H9 (cell line): ENCODE data around the gene NTSR1. TPM values are rescaled to one million over a fixed set of nuclear protein-coding genes. Genes with fewer than 3 reads are reported as not detected.

Experiments
- DNase-seq: peaks from one replicate; pipeline ENCODE4 v3.0.0-alpha.2; 2017
- H2AFZ ChIP-seq: one replicate; pipeline ENCODE4 v1.6.1; 2013; ENCODE audit warnings: mild to moderate bottlenecking, low read length, control low read depth, moderate library complexity
- H2AK5ac ChIP-seq: 2 replicates; pipeline ENCODE4 v1.6.1; 2013; ENCODE audit warnings: low read length, control low read depth, mixed read lengths; ENCODE audit not compliant: insufficient read length
- H2BK120ac ChIP-seq: one replicate; pipeline ENCODE4 v1.6.1; 2013; ENCODE audit warnings: low read depth, mild to moderate bottlenecking, low read length, control low read depth, inconsistent platforms; ENCODE audit not compliant: poor library complexity, severe bottlenecking
- H2BK12ac ChIP-seq: 2 replicates; pipeline ENCODE4 v1.6.1; 2013; ENCODE audit warnings: low read length, control low read depth, mixed read lengths, low read depth; ENCODE audit not compliant: insufficient read length
- H2BK15ac ChIP-seq: 2 replicates; pipeline ENCODE4 v1.6.1; 2013; ENCODE audit warnings: low read depth, low read length, control low read depth
- H2BK20ac ChIP-seq: one replicate; pipeline ENCODE4 v1.6.1; 2013; ENCODE audit warnings: low read depth, mild to moderate bottlenecking, low read length, control low read depth, inconsistent platforms; ENCODE audit not compliant: poor library complexity, severe bottlenecking
- H2BK5ac ChIP-seq: 2 replicates; pipeline ENCODE4 v1.6.1; 2013; ENCODE audit warnings: low read length, control low read depth, mixed read lengths; ENCODE audit not compliant: insufficient read length
- H3K14ac ChIP-seq: 2 replicates; pipeline ENCODE4 v1.6.1; 2013; ENCODE audit warnings: low read length, control low read depth; ENCODE audit not compliant: insufficient read depth
- H3K18ac ChIP-seq: 2 replicates; pipeline ENCODE4 v1.6.1; 2013; ENCODE audit warnings: low read depth, mild to moderate bottlenecking, mixed read lengths, low read length, control low read depth; ENCODE audit not compliant: insufficient read length
- H3K23ac ChIP-seq: 2 replicates; pipeline ENCODE4 v1.6.1; 2013; ENCODE audit warnings: low read length, control low read depth, mixed read lengths, low read depth; ENCODE audit not compliant: insufficient read length
- H3K23me2 ChIP-seq: 2 replicates; pipeline ENCODE4 v1.6.1; 2013; ENCODE audit warnings: low read depth, mild to moderate bottlenecking, mixed read lengths, low read length, control low read depth; ENCODE audit not compliant: insufficient read length, poor library complexity, severe bottlenecking
- H3K27ac ChIP-seq: 2 replicates; pipeline ENCODE4 v1.5.1; 2013; ENCODE audit warnings: low read length, control low read depth, mixed read lengths, low read depth; ENCODE audit not compliant: insufficient read length
- H3K27me3 ChIP-seq: 2 replicates; pipeline ENCODE4 v1.6.1; 2013; ENCODE audit warnings: low read length, control low read depth, inconsistent platforms; ENCODE audit not compliant: insufficient read depth
- H3K4ac ChIP-seq: 2 replicates; pipeline ENCODE4 v1.6.1; 2013; ENCODE audit warnings: low read depth, mild to moderate bottlenecking, control low read depth, inconsistent platforms, low read length, moderate library complexity
- H3K4me1 ChIP-seq: 2 replicates; pipeline ENCODE4 v1.6.1; 2013; ENCODE audit warnings: low read length, control low read depth, inconsistent platforms; ENCODE audit not compliant: insufficient read depth
- H3K4me2 ChIP-seq: 2 replicates; pipeline ENCODE4 v1.6.1; 2013; ENCODE audit warnings: low read length, control low read depth, mixed read lengths; ENCODE audit not compliant: insufficient read length, insufficient read depth
- H3K56ac ChIP-seq: 2 replicates; pipeline ENCODE4 v1.6.1; 2013; ENCODE audit warnings: low read depth, mild to moderate bottlenecking, mixed read lengths, low read length, control low read depth; ENCODE audit not compliant: insufficient read length
- H3K79me1 ChIP-seq: 2 replicates; pipeline ENCODE4 v1.6.1; 2013; ENCODE audit warnings: low read depth, mild to moderate bottlenecking, moderate library complexity, low read length, control low read depth, inconsistent platforms; ENCODE audit not compliant: insufficient read depth, poor library complexity, severe bottlenecking
- H3K79me2 ChIP-seq: 2 replicates; pipeline ENCODE4 v1.6.1; 2013; ENCODE audit warnings: low read length, control low read depth, inconsistent platforms; ENCODE audit not compliant: insufficient read depth
- H3K9ac ChIP-seq: 2 replicates; pipeline ENCODE4 v1.6.1; 2013; ENCODE audit warnings: low read length, control low read depth, mixed read lengths; ENCODE audit not compliant: insufficient read length; ENCODE audit errors: extremely low read depth
- H3K9me3 ChIP-seq: one replicate; pipeline ENCODE4 v1.6.1; 2013; ENCODE audit warnings: low read depth, low read length, inconsistent platforms; ENCODE audit not compliant: control insufficient read depth
- H3T11ph ChIP-seq: one replicate; pipeline ENCODE4 v1.6.1; 2013; ENCODE audit warnings: mild to moderate bottlenecking, low read length, control low read depth, inconsistent platforms
- H4K20me1 ChIP-seq: one replicate; pipeline ENCODE4 v1.6.1; 2013; ENCODE audit not compliant: control insufficient read depth, insufficient read length, insufficient read depth
- H4K5ac ChIP-seq: 2 replicates; pipeline ENCODE4 v1.6.1; 2013; ENCODE audit warnings: low read depth, mild to moderate bottlenecking, mixed read lengths, low read length, control low read depth; ENCODE audit not compliant: insufficient read length
- H4K8ac ChIP-seq: replicated peaks from 2 replicates; pipeline ENCODE4 v1.6.1; 2013; ENCODE audit warnings: low read length, control low read depth, mixed read lengths, low read depth; ENCODE audit not compliant: insufficient read length
- H4K91ac ChIP-seq: 2 replicates; pipeline ENCODE4 v1.6.1; 2013; ENCODE audit warnings: low read depth, mild to moderate bottlenecking, moderate library complexity, mixed read lengths, low read length, control low read depth; ENCODE audit not compliant: insufficient read length
- H3K27ac Mint-ChIP-seq, 3 experiments: 2 replicates in 2 of 3; 3 replicates in 1 of 3; pipeline ENCODE4 v1.8.0; 2020 to 2021; ENCODE audit warnings: mixed read lengths in 3 of 3, mild to moderate bottlenecking in 1 of 3, moderate library complexity in 1 of 3
- H3K27me3 Mint-ChIP-seq: 2 replicates; pipeline ENCODE4 v1.8.0; 2021; ENCODE audit warnings: low read depth, mild to moderate bottlenecking, moderate library complexity, mixed read lengths
- H3K36me3 Mint-ChIP-seq, 3 experiments: 2 replicates in 2 of 3; 3 replicates in 1 of 3; pipeline ENCODE4 v1.8.0; 2020 to 2021; ENCODE audit warnings: low read depth in 3 of 3, mixed read lengths in 3 of 3; ENCODE audit not compliant: insufficient read depth in 1 of 3
- H3K4me1 Mint-ChIP-seq, 2 experiments: 2 replicates each; pipeline ENCODE4 v1.8.0; 2020; ENCODE audit warnings: mixed read lengths in 2 of 2
- H3K4me3 Mint-ChIP-seq, 2 experiments: 2 replicates in 1 of 2; 3 replicates in 1 of 2; pipeline ENCODE4 v1.8.0; 2020 to 2021; ENCODE audit warnings: mild to moderate bottlenecking in 2 of 2, mixed read lengths in 2 of 2, moderate library complexity in 1 of 2
- H3K9me3 Mint-ChIP-seq, 2 experiments: 2 replicates in 1 of 2; 3 replicates in 1 of 2; pipeline ENCODE4 v1.8.0; 2020; ENCODE audit warnings: mild to moderate bottlenecking in 2 of 2, mixed read lengths in 2 of 2, moderate library complexity in 1 of 2
- CTCF ChIP-seq: fragments of 200-600 bp; sonication (generic); conservative IDR thresholded peaks from 3 replicates; pipeline ENCODE4 v1.8.0; 2021; ENCODE audit warnings: antibody characterized with exemption, mild to moderate bottlenecking
- WGBS: extraction: QIAGEN DNeasy Blood & Tissue Kit; methylation state at CpG from one replicate; pipeline ENCODE4 v1.1.7; 2013; ENCODE audit warnings: missing lambda C conversion rate, low lambda C conversion rate, mixed read lengths; ENCODE audit not compliant: insufficient read length; ENCODE audit errors: extremely low coverage; 5-methylcytosine and 5-hydroxymethylcytosine counted together
- total RNA-seq: library from RNA; stranded (reverse); gene quantifications from 2 replicates; pipeline ENCODE4 v1.2.1, GENCODE V29; 2021

NTSR1 gene
- total RNA-seq, 1 experiment from 2014 or later: 0.11 TPM

GRCh38 chr20:62724692-62725595, 16.3 kb downstream of the NTSR1 start:
- H3K27ac Mint-ChIP-seq: no peak overlapping the region
- no peak for DNase-seq
- H2BK15ac ChIP-seq: no peak overlapping the region
- H3K27ac ChIP-seq: no peak overlapping the region
- peaks cover 4% of the 10 kb centered on the region for H3K9me3 ChIP-seq
- peaks cover 26% of the 10 kb centered on the region for H3K27me3 Mint-ChIP-seq
- H4K91ac ChIP-seq: no peak overlapping the region
- no peak overlapping the region for H3K9ac ChIP-seq
- H3K4me2 ChIP-seq: no peak overlapping the region
- H3K14ac ChIP-seq: no peak overlapping the region; the same call in 1 of the 2 replicates
- H2BK5ac ChIP-seq: no peak overlapping the region
- H3K23ac ChIP-seq: no peak overlapping the region
- peaks cover 2 to 20% (median 4%) of the 10 kb centered on the region in 3 experiments; a peak in 6 of 7 replicates for H3K36me3 Mint-ChIP-seq
- H2AFZ ChIP-seq: no peak overlapping the region
- no peak overlapping the region for H3K4me3 Mint-ChIP-seq
- no peaks in the 10 kb centered on the region for H3K4me1 ChIP-seq
- no peaks in the 10 kb centered on the region for H3K4me1 Mint-ChIP-seq
- H3K56ac ChIP-seq: no peak overlapping the region
- H3K18ac ChIP-seq: no peak overlapping the region
- H3K23me2 ChIP-seq: no peaks in the 10 kb centered on the region
- TF ChIP-seq CTCF: no peak
- no peak overlapping the region for H2BK20ac ChIP-seq
- H2BK120ac ChIP-seq: no peak overlapping the region
- no peak overlapping the region for H3K4ac ChIP-seq
- H4K8ac ChIP-seq: no peak overlapping the region
- H2AK5ac ChIP-seq: no peak overlapping the region
- no peaks in the 10 kb centered on the region for H4K20me1 ChIP-seq
- H3K79me2 ChIP-seq: no peaks in the 10 kb centered on the region
- no peak overlapping the region for H2BK12ac ChIP-seq
- H3K27me3 ChIP-seq: no peaks in the 10 kb centered on the region
- WGBS: no CpG with 5 or more reads among the region's 24 CpGs
- H3T11ph ChIP-seq: no peak overlapping the region
- H4K5ac ChIP-seq: no peak overlapping the region
- no peaks in the 10 kb centered on the region for H3K79me1 ChIP-seq
- peaks cover 20 to 22% of the 10 kb centered on the region in 2 experiments for H3K9me3 Mint-ChIP-seq
